HG02840 (cell line): ENCODE data around the gene OR10T2.
A peak's percentile ranks its signal among the peaks of the same experiment; 100 is the strongest.
"Not testable (repeated sequence)": the region's sequence is repeated elsewhere in the genome, so short reads cannot be mapped to it uniquely, and the experiment has no call there.

ENCODE experiments used
- ATAC-seq: cut with Tn5 transposase; IDR thresholded peaks from one replicate; pipeline ENCODE4 v1.9.1; 2021; ENCODE audit warnings: mild to moderate bottlenecking, moderate library complexity, moderate number of reproducible peaks; ENCODE audit not compliant: unreplicated experiment, low FRiP score

The OR10T2 gene, protein sequence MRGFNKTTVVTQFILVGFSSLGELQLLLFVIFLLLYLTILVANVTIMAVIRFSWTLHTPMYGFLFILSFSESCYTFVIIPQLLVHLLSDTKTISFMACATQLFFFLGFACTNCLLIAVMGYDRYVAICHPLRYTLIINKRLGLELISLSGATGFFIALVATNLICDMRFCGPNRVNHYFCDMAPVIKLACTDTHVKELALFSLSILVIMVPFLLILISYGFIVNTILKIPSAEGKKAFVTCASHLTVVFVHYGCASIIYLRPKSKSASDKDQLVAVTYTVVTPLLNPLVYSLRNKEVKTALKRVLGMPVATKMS

DNA sequence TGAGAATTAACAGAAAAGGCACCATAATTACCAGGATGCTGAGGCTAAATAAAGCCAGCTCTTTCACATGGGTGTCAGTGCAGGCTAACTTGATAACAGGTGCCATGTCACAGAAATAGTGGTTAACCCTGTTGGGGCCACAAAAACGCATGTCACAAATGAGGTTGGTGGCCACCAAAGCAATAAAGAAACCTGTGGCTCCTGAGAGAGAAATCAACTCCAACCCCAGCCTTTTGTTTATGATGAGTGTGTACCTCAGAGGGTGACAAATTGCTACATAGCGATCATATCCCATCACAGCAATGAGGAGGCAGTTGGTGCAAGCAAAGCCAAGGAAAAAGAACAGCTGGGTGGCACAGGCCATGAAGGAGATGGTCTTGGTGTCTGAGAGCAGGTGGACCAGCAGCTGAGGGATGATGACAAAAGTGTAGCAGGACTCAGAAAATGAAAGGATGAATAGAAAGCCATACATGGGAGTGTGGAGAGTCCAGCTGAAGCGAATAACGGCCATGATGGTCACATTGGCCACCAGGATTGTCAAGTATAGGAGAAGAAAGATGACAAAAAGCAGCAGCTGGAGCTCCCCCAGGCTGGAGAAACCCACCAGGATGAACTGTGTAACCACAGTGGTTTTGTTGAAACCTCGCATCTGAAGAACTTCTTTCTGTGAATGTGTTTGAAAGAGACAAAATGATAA, at the start of gene OR10T2:
OR10T2 (minus strand) TSS at position 649 of the 697 bp plus-strand sequence; CDS start at position 649, 0 bp downstream.
- ATAC-seq, result no peak

DNA sequence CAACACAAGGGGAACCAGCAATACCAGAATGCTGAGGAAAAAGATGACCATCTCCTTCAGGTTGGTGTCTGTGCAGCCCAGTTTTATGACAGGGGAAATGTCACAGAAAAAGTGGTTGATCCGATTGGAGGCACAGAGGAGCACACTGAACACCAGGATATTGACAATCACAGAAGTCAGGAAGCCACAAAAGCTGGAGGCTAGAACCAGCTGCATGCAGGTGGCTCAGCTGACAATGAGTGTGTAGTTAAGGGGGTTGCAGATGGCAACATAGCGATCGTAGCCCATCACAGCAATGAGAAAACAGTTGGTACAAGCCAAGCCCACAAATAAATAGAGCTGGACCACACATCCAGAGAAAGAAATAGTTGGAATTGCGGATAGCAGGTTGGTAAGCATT, 46.1 kb upstream of the OR10T2 start:
- no peak for ATAC-seq

DNA sequence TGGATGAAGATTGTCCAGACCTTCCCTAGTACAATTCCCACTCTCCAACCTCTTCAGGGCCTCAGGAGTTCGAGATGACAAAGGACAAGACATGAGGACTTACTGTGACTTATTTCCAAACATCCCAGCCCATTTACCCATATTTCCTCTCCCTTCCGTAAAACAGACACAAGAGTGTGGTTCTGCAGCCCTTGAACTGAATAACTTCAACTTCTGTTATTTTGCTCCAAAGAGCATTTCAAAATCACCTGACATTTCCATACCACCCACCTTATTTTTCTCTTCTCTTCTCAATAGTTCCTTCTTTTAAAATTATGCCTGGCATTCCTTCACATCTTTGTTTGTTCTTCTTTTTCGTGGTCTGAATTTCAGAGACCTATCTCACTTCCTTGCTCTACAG, 35.5 kb upstream of the OR10T2 start:
- ATAC-seq, result no peak

GRCh38 chr1:158430163-158430562, 30.9 kb upstream of the OR10T2 start:
- ATAC-seq, result not testable (repeated sequence)

GRCh38 chr1:158426137-158426536, 26.9 kb upstream of the OR10T2 start, which contains the start of gene OR10K2:
Gene OR10K2, minus strand, starts transcription at chr1:158426237. Its CDS starts 5,371 bp downstream, at chr1:158420866.
- ATAC-seq, result no peak

DNA sequence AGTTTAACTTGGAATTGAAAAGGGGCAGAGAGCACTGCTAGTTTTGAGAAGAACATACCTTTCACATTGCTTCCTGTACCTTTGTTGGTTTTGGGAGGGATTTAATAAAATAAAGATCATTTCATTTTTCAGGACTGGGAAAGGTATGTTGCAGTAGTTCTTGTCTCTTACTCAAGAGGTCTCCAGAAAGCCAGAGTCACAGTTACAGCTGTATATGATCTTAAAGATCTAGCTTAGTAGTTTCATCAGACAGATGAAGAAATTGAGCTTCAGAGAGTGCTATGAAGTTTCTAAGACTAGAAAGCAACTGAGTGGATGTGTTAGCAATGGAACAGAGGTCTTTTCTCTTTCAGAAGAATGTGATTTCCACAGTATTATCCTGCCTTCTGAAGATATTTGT, 25.8 kb upstream of the OR10T2 start:
- no peak for ATAC-seq

GRCh38 chr1:158422212-158422611, 22.9 kb upstream of the OR10T2 start:
- no peak for ATAC-seq

DNA sequence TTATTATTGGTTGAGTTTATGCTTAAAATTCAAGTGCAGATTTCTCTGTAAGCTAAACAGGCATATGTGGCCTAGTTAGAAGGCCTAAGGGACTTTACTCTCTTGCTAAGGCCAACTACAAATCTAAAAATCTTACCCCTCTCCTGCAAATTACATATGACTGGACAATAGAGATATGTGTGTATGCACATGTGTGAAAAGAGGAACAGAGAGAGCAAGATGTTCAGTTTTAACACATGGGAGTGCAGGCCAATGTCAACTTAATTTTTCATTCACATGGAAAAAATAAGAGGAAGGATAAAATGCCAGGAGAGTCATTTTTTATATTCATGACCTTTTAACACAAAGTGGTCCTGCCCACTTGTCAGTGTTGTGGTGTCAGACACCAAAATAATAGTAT, 18.3 kb upstream of the OR10T2 start:
- ATAC-seq, result no peak

DNA sequence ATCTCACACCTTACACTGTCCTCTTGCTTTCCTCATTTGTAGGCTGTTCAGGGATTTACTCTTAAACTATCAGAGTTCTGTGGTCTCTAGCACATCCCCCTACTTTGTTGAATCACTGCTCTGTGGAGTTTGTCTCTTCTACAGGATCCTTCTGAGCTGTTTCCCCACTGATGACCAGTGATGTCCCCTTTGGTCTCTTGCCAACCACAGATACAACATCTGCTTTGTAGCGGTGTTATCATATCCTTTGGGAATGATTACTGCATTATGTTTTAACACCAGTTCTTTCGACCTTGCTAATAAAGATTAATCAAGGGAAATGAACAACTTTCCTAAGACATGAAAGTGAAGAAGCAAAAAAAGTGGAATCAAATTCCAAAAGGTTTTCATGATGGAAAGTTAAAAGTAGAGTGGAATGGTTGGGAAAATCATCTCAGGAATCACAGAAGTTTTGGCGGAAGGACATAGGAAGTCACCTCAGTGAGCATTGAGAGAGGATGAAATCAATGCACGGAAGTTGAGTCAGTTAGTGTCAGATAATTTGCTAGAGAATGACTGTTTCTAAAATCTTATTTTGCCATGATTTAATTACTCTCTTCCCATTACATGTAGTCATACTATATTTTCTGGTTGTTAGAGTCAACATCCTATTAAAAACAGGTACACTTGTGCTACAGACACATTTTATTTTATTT, 15.5 kb upstream of the OR10T2 start:
- ATAC-seq, result no peak

DNA sequence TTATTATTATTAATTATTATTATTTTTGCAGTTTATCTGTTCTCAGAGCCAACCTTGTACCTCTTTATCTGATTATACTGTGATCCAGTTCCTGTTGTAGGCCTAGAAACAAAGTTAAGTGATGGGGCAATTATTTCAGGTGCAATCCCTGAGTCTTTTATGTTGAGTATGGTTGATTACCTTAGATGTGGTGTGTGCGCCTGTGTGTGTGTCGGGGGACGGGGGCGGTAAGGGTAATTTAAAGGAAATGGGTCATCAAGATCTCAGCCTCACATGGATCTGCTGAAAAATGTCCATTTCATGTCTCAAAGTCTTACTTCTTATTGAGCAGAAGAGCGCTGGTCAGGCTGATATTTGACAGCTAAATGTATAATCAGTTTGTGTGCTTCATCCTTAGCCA, 7.8 kb upstream of the OR10T2 start:
- no peak for ATAC-seq

- no peak for ATAC-seq
Observed at GRCh38 chr1:158400871-158401270, 1.6 kb upstream of the OR10T2 start.

DNA sequence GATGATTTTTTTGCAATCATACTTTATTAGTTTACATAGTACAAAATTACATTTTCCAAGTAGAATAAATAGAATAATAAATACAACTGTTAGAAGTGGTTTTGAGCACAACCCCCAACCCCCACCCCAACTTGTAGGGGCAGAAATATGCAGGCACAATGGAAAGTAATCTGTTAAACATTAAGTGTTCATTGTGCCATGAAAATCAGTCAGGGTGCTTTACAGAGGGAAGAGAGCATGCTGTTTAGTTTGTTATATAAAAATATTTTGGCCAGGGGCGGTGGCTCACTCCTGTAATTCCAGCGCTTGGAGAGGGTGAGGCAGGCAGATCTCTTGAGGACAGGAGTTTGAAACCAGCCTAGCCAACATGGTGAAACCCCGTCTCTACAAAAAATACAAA, 2.6 kb downstream of the OR10T2 start:
- no peak for ATAC-seq

DNA sequence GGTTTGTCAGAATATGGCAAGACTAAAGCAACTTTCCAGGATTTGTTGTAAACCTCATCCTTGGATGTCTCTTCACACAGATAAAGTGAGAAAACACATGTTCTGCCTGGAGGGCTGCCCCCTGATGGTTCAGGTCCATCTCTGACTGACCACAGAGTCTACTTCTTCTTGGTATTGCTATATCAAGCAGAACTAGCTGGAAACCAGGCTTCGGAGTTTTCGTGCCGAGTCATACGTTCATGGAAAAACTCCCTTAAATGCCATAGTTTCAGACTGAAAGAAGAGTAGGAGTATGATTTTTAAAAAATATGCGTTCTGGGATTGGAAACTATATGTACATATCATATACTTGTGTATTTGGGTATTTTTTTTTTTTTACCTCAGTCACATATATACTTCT, 5.8 kb downstream of the OR10T2 start:
- ATAC-seq, result no peak

DNA sequence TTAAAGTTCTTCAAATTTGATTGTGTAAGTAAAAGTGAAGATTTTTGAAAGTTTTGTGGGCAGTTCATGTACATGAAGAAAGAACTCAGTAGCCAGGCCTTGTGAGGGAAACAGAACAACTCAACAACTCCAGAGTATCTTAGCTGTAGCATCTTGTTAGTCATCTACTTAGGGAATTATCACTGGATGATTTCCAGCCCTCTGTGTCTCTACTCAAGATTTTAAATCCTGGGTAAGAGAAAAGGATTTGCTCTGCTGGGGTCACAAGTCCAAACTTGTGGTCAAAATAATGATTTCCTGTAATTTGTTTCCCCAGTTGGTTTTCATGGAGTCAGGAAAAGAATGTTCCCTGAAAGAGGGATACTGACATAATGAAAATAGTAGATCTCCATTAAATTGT, 8.2 kb downstream of the OR10T2 start:
- no peak for ATAC-seq

GRCh38 chr1:158390331-158390730, 8.9 kb downstream of the OR10T2 start:
- ATAC-seq, result no peak

GRCh38 chr1:158374860-158375259, 24.4 kb downstream of the OR10T2 start:
- no peak for ATAC-seq

- ATAC-seq, result not testable (repeated sequence)
Observed at GRCh38 chr1:158374101-158374500, 25.2 kb downstream of the OR10T2 start.

DNA sequence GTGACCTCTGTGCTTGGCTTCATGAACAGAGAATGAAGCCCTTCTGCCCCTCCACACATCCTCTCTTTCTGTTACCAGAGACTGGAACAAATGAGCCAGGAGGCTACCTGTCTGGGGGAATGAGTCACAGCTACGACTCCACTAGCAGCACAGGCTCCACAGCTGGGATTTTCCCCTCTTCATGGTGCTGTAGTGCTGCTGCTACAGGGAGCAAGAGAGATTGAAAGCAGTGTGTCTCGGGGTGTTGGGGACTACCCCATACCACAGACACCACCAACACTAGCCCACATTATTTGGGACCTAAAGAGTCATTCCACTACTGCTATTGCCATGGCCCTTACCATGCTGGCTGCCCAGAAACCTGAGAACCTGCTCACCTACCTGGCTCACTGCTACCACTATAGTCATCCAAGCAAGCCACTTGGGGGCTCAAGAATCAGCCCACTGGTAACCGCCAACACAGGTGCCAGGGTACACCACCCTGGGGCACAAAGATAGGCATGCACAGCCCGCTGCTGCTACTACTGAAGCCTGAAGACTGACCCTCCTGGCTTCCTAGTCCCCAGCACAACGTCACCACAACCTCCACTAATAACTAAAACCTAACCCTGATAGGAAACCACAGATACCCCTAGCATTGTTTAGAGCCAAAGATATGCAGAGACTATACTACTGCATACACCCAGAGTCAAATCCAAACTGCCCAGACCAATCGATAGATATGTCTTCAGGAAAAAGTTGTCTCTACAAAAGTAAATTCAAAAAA, 27.9 kb downstream of the OR10T2 start:
- peak; percentile 84 for ATAC-seq

- ATAC-seq, result no peak
Observed at GRCh38 chr1:158366783-158367182, 32.5 kb downstream of the OR10T2 start.

- no peak for ATAC-seq
Observed at GRCh38 chr1:158362941-158363340, 36.3 kb downstream of the OR10T2 start.

- ATAC-seq, result no peak
Observed at GRCh38 chr1:158362482-158362881, 36.8 kb downstream of the OR10T2 start.
